ENCODE measurements around the gene GARIN1A.
"Not testable (repeated sequence)": the region's sequence is repeated elsewhere in the genome, so short reads cannot be mapped to it uniquely, and the experiment has no call there.

- TF ChIP-seq CTCF (IDR thresholded peaks at IDR 0.05; ENCODE audit: insufficient read depth, low read length); POLR2AphosphoS5 (IDR thresholded peaks at IDR 0.05; ENCODE audit: low read depth); REST (IDR thresholded peaks at IDR 0.05; ENCODE audit: insufficient replicate concordance, low read depth); GABPA (IDR thresholded peaks at IDR 0.05; ENCODE audit: low read depth): not testable (repeated sequence)
Measured at GRCh38 chr7:128645206-128645605, 26.9 kb upstream of the GARIN1A start.
